Neural cell (in vitro differentiated cells): ENCODE measurements around the gene CLEC4C.
"Not testable (repeated sequence)": the region's sequence is repeated elsewhere in the genome, so short reads cannot be mapped to it uniquely, and the experiment has no call there.

ENCODE experiments used
- CTCF ChIP-seq: fragments of 450-650 bp; IDR thresholded peaks from 2 replicates; pipeline ENCODE4 v1.5.1; 2014; ENCODE audit warnings: antibody characterized with exemption, mild to moderate bottlenecking, moderate library complexity; ENCODE audit not compliant: poor library complexity, severe bottlenecking
- EP300 ChIP-seq: fragments of 450-650 bp; conservative IDR thresholded peaks from 2 replicates; pipeline ENCODE4 v1.6.1; 2014; ENCODE audit warnings: antibody characterized with exemption, mild to moderate bottlenecking, moderate library complexity; ENCODE audit not compliant: poor library complexity, severe bottlenecking
- EZH2 ChIP-seq: fragments of 200-600, 300-800 bp; shearing (Covaris generic), sonication (generic); IDR thresholded peaks from 2 replicates; pipeline ENCODE4 v1.6.1; 2014; ENCODE audit warnings: antibody characterized with exemption, low read length, borderline replicate concordance, mild to moderate bottlenecking; ENCODE audit not compliant: insufficient read depth, poor library complexity, severe bottlenecking
- POLR2AphosphoS5 ChIP-seq: IDR thresholded peaks from 2 replicates; pipeline ENCODE4 v1.6.1; 2012
- RAD21 ChIP-seq: fragments of 450-650 bp; conservative IDR thresholded peaks from 2 replicates; pipeline ENCODE4 v1.6.1; 2014; ENCODE audit warnings: antibody characterized with exemption, mild to moderate bottlenecking, moderate library complexity
- REST ChIP-seq: IDR thresholded peaks from 2 replicates; pipeline ENCODE4 v1.6.1; 2012; ENCODE audit warnings: borderline replicate concordance
- SMC3 ChIP-seq: fragments of 450-650 bp; conservative IDR thresholded peaks from 2 replicates; pipeline ENCODE4 v1.6.1; 2014; ENCODE audit warnings: antibody characterized with exemption, mild to moderate bottlenecking, moderate library complexity; ENCODE audit not compliant: poor library complexity

GRCh38 chr12:7751941-7752922 is 5.1 kb upstream of the CLEC4C start:
- TF ChIP-seq CTCF, EZH2, EP300, POLR2AphosphoS5, REST, SMC3, RAD21: not testable (repeated sequence)
